Measurements from ENCODE around the gene EZR. TPM values are rescaled to one million over a fixed set of nuclear protein-coding genes. Genes with fewer than 3 reads are reported as not detected.

The EZR gene
- total and polyA plus RNA-seq, 2 donors (not counting 1 experiment from before 2014, with no cell fraction given) = 227 to 945 TPM

DNA sequence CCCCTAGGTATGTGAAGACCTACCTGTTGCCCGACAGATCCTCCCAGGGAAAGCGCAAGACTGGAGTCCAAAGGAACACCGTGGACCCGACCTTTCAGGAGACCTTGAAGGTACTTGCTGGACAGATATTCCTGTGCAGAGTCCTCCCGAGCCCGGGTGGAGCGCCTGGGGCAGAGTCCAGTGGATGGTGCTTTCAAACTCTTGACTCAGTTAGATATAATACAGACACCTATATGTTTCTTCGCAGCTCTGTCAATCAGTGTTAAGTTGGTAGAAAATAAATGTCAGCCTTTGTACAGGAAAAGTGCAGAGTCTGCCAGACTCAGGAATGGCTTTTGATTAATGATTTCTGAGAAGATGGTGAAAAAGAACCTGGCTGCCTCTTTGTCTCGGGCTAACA lies 67.2 kb downstream of the EZR start:
- no peaks in the 10 kb centered on the region for H3K36me3 ChIP-seq (replicated peaks in 1 of 2; ENCODE audit: control extremely low read depth in 1 of 2, control insufficient read depth in 1 of 2, extremely low read depth in 1 of 2, insufficient read depth in 2 of 2, low read length in 1 of 2)
- CTCF ChIA-PET = interaction anchor here (0.9 to 1.3 kb wide), 2 partner anchors 57 to 221 kb away, joined by 3 to 8 read pairs; no protein-coding TSS in a partner anchor

DNA sequence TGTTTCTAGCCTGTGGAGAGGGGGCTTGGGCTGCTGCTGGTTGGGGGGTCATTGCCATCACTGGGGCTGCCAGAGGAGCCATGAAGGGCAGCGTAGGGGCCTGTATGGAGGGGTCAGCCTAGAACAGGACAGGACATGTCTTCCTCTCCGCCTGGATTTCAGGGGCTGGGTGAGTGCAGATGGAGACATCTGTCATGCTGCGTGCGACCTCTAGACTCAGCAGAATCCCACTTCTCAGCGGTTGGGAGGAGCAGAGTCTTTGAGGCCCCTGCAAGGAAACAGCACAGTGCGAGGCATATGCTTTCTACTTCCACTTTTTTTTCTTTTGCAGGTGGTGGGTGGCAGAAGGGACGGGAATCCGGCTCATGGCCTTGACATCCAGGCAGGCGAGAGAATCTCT lies 67.9 kb downstream of the EZR start:
- TF ChIP-seq, protein P1, sequence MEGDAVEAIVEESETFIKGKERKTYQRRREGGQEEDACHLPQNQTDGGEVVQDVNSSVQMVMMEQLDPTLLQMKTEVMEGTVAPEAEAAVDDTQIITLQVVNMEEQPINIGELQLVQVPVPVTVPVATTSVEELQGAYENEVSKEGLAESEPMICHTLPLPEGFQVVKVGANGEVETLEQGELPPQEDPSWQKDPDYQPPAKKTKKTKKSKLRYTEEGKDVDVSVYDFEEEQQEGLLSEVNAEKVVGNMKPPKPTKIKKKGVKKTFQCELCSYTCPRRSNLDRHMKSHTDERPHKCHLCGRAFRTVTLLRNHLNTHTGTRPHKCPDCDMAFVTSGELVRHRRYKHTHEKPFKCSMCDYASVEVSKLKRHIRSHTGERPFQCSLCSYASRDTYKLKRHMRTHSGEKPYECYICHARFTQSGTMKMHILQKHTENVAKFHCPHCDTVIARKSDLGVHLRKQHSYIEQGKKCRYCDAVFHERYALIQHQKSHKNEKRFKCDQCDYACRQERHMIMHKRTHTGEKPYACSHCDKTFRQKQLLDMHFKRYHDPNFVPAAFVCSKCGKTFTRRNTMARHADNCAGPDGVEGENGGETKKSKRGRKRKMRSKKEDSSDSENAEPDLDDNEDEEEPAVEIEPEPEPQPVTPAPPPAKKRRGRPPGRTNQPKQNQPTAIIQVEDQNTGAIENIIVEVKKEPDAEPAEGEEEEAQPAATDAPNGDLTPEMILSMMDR (IDR thresholded peaks at IDR 0.05) = no peak
- DNase-seq (no peak), ATAC-seq (ENCODE audit: low read depth) (no peak)
- H3K4me3 Mint-ChIP-seq = no peak overlapping the region
- H3K4me1 Mint-ChIP-seq = peaks cover 6% of the 10 kb centered on the region
- Histone ChIP-seq H2AFZ (ENCODE audit: insufficient read depth, low read depth, low read length, poor library complexity, severe bottlenecking) (no peak overlapping the region), H3K27ac (ENCODE audit: low read length in 2 of 2) (no peak overlapping the region), H3K4me3 (ENCODE audit: control extremely low read depth in 1 of 5, extremely low read depth in 1 of 5, insufficient read depth in 1 of 5, low read depth in 2 of 5, low read length in 4 of 5) (no peak overlapping the region), H3K27me3 (replicated peaks in 1 of 4; ENCODE audit: control extremely low read depth in 1 of 4, control insufficient read depth in 3 of 4, insufficient read depth in 4 of 4, low read length in 3 of 4) (no peaks in the 10 kb centered on the region), H3K79me2 (ENCODE audit: control insufficient read depth, insufficient read depth, low read length) (no peaks in the 10 kb centered on the region), H3K9ac (ENCODE audit: low read length) (no peak overlapping the region), H3K4me2 (replicated peaks; ENCODE audit: low read depth, low read length, poor library complexity, severe bottlenecking) (no peak overlapping the region), H3K9me3 (ENCODE audit: control extremely low read depth in 1 of 3, control insufficient read depth in 2 of 3, insufficient read depth in 1 of 3, low read length in 2 of 3) (no peaks in the 10 kb centered on the region), H4K20me1 (ENCODE audit: control insufficient read depth, insufficient read depth, low read length, poor library complexity, severe bottlenecking) (no peaks in the 10 kb centered on the region), H3K36me3 (replicated peaks in 1 of 2; ENCODE audit: control extremely low read depth in 1 of 2, control insufficient read depth in 1 of 2, extremely low read depth in 1 of 2, insufficient read depth in 2 of 2, low read length in 1 of 2) (no peaks in the 10 kb centered on the region), H3K4me1 (ENCODE audit: control insufficient read depth in 2 of 2, insufficient read depth in 2 of 2, low read length in 2 of 2) (peaks cover 7 to 9% of the 10 kb centered on the region in 2 donors)
- H3K27ac Mint-ChIP-seq = no peak overlapping the region
- H3K9me3 Mint-ChIP-seq (ENCODE audit: insufficient read depth) = no peaks in the 10 kb centered on the region
- no peaks in the 10 kb centered on the region for H3K27me3 Mint-ChIP-seq
- ChIA-PET POLR2A (interaction anchor here (0.7 kb wide), 1 partner anchor 11 kb away, joined by 3 read pairs; no protein-coding TSS in a partner anchor), CTCF (no interaction called here)
- WGBS (ENCODE audit: insufficient coverage) = 87% methylated on average over 4 of the region's 9 CpGs
- intact Hi-C loops (cut with micrococcal nuclease) = no loop called here

More for the DNA sequence above, 67.2 kb downstream of the EZR start:
- intact Hi-C loops (cut with micrococcal nuclease) = no loop called here
- Histone ChIP-seq H3K9me3 (ENCODE audit: control extremely low read depth in 1 of 3, control insufficient read depth in 2 of 3, insufficient read depth in 1 of 3, low read length in 2 of 3) (no peaks in the 10 kb centered on the region), H3K27ac (ENCODE audit: low read length in 2 of 2) (no peak overlapping the region), H3K4me3 (ENCODE audit: control extremely low read depth in 1 of 5, extremely low read depth in 1 of 5, insufficient read depth in 1 of 5, low read depth in 2 of 5, low read length in 4 of 5) (no peak overlapping the region), H3K4me1 (ENCODE audit: control insufficient read depth in 2 of 2, insufficient read depth in 2 of 2, low read length in 2 of 2) (peaks cover 7 to 9% of the 10 kb centered on the region in 2 donors), H3K9ac (ENCODE audit: low read length) (no peak overlapping the region), H4K20me1 (ENCODE audit: control insufficient read depth, insufficient read depth, low read length, poor library complexity, severe bottlenecking) (no peaks in the 10 kb centered on the region), H3K27me3 (replicated peaks in 1 of 4; ENCODE audit: control extremely low read depth in 1 of 4, control insufficient read depth in 3 of 4, insufficient read depth in 4 of 4, low read length in 3 of 4) (no peaks in the 10 kb centered on the region), H3K4me2 (replicated peaks; ENCODE audit: low read depth, low read length, poor library complexity, severe bottlenecking) (no peak overlapping the region), H3K79me2 (ENCODE audit: control insufficient read depth, insufficient read depth, low read length) (no peaks in the 10 kb centered on the region), H2AFZ (ENCODE audit: insufficient read depth, low read depth, low read length, poor library complexity, severe bottlenecking) (no peak overlapping the region)
- H3K4me1 Mint-ChIP-seq = peaks cover 6% of the 10 kb centered on the region
- WGBS (ENCODE audit: insufficient coverage) = 94% methylated on average over 7 of the region's 9 CpGs
- POLR2A ChIA-PET = interaction anchor here (0.7 kb wide), 1 partner anchor 10 kb away, joined by 3 read pairs; no protein-coding TSS in a partner anchor
- H3K27me3 Mint-ChIP-seq = no peaks in the 10 kb centered on the region
- no peak for DNase-seq
- no peak overlapping the region for H3K27ac Mint-ChIP-seq
- no peaks in the 10 kb centered on the region for H3K9me3 Mint-ChIP-seq (ENCODE audit: insufficient read depth)
- no peak for ATAC-seq (ENCODE audit: low read depth)
- H3K4me3 Mint-ChIP-seq = no peak overlapping the region
- TF ChIP-seq, protein P1 (IDR thresholded peaks at IDR 0.05) = no peak
- TF ChIP-seq EZH2 (IDR thresholded peaks at IDR 0.05; ENCODE audit: borderline replicate concordance, insufficient read depth, low read depth, low read length, poor library complexity, severe bottlenecking) = no peak
